IMR-90 (cell line): ENCODE measurements around the gene ACSS1. TPM values are rescaled to one million over a fixed set of nuclear protein-coding genes. Genes with fewer than 3 reads are reported as not detected.

Experiments
- ATAC-seq: fragments of 200-7000 bp; cut with Tn5 transposase; 2 replicates; pipeline ENCODE4 v1.9.1; 2020; ENCODE audit warnings: low read depth, mild to moderate bottlenecking, moderate library complexity
- BruUV-seq: library from RNA; stranded (reverse); fragments of 400-500 nt; replicated peaks from 2 replicates; lab custom pipeline; 2021; lab: Mats Ljungman, UMichigan
- CTCF ChIA-PET: fragments of 300-600 bp; formaldehyde crosslinking; extraction: SDS; loops from one replicate; lab custom pipeline; 2021; ENCODE audit warnings: antibody characterized with exemption; lab: Yijun Ruan, JAX
- POLR2A ChIA-PET: fragments of 300-600 bp; sonication (Branson Sonifier 250); formaldehyde crosslinking; loops from one replicate; lab custom pipeline; 2022; ENCODE audit warnings: antibody characterized with exemption; ENCODE audit not compliant: unreplicated experiment; lab: Charles Lee
- DNase-seq: peaks from one replicate; pipeline ENCODE4 v3.0.0; 2013
- H2AFZ ChIP-seq: replicated peaks from 2 replicates; pipeline ENCODE3; 2013; ENCODE audit warnings: low read length, mild to moderate bottlenecking; ENCODE audit not compliant: poor library complexity
- H2AK5ac ChIP-seq: 2 replicates; pipeline ENCODE4 v1.6.1; 2013; ENCODE audit warnings: low read depth, low read length, inconsistent platforms
- H2AK9ac ChIP-seq: replicated peaks from 2 replicates; pipeline ENCODE3; 2013; ENCODE audit warnings: mild to moderate bottlenecking, low read depth, low read length, moderate library complexity; ENCODE audit not compliant: poor library complexity
- H2BK120ac ChIP-seq: 2 replicates; pipeline ENCODE4 v1.6.1; 2013; ENCODE audit warnings: low read depth, low read length, inconsistent platforms
- H2BK15ac ChIP-seq: 3 replicates; pipeline ENCODE4 v1.6.1; 2013; ENCODE audit warnings: low read depth, low read length, inconsistent platforms
- H2BK20ac ChIP-seq: 2 replicates; pipeline ENCODE4 v1.6.1; 2013; ENCODE audit warnings: low read depth, mild to moderate bottlenecking, inconsistent platforms, low read length, moderate library complexity
- H2BK5ac ChIP-seq: 2 replicates; pipeline ENCODE4 v1.6.1; 2013; ENCODE audit warnings: mild to moderate bottlenecking, low read depth, low read length, inconsistent platforms; ENCODE audit not compliant: poor library complexity, severe bottlenecking
- H3K14ac ChIP-seq: replicated peaks from 2 replicates; pipeline ENCODE4 v1.6.1; 2013; ENCODE audit warnings: low read depth, low read length, inconsistent platforms
- H3K18ac ChIP-seq: 2 replicates; pipeline ENCODE4 v1.6.1; 2013; ENCODE audit warnings: low read depth, low read length, control low read depth
- H3K23ac ChIP-seq: 2 replicates; pipeline ENCODE4 v1.6.1; 2013; ENCODE audit warnings: low read depth, low read length, inconsistent platforms
- H3K27ac ChIP-seq: 2 replicates; pipeline ENCODE4 v1.5.1; 2013; ENCODE audit warnings: mild to moderate bottlenecking, control low read depth, low read length; ENCODE audit not compliant: insufficient read depth
- H3K27me3 ChIP-seq: 2 replicates; pipeline ENCODE4 v1.6.1; 2013; ENCODE audit warnings: low read length; ENCODE audit not compliant: control insufficient read depth, insufficient read depth
- H3K36me3 ChIP-seq: 2 replicates; pipeline ENCODE4 v1.6.1; 2013; ENCODE audit warnings: low read length, mixed read lengths; ENCODE audit not compliant: control insufficient read depth, insufficient read depth
- H3K4ac ChIP-seq: 2 replicates; pipeline ENCODE4 v1.6.1; 2013; ENCODE audit warnings: low read depth, low read length, inconsistent platforms
- H3K4me1 ChIP-seq: 2 replicates; pipeline ENCODE4 v1.6.1; 2013; ENCODE audit warnings: low read length, mixed read lengths; ENCODE audit not compliant: control insufficient read depth, insufficient read depth
- H3K4me2 ChIP-seq: 2 replicates; pipeline ENCODE4 v1.6.1; 2013; ENCODE audit warnings: low read depth, mild to moderate bottlenecking, control low read depth, low read length, moderate library complexity
- H3K4me3 ChIP-seq: 2 replicates; pipeline ENCODE4 v1.5.1; 2013; ENCODE audit warnings: low read depth, mild to moderate bottlenecking, control low read depth, low read length, moderate library complexity; ENCODE audit not compliant: insufficient read depth
- H3K56ac ChIP-seq: 2 replicates; pipeline ENCODE4 v1.6.1; 2013; ENCODE audit warnings: low read length, inconsistent platforms; ENCODE audit not compliant: insufficient read depth; ENCODE audit errors: extremely low read depth
- H3K79me1 ChIP-seq, 2 experiments: 2 replicates each; pipeline ENCODE4 v1.6.1; 2013; ENCODE audit warnings: low read length in 2 of 2, inconsistent platforms in 1 of 2, low read depth in 1 of 2
- H3K9ac ChIP-seq: 2 replicates; pipeline ENCODE4 v1.6.1; 2013; ENCODE audit warnings: low read depth, low read length, control low read depth
- H3K9me1 ChIP-seq: 2 replicates; pipeline ENCODE4 v1.6.1; 2013; ENCODE audit warnings: low read length, inconsistent platforms; ENCODE audit not compliant: insufficient read depth
- H3K9me3 ChIP-seq: 2 replicates; pipeline ENCODE4 v1.6.1; 2013; ENCODE audit warnings: low read length; ENCODE audit not compliant: control insufficient read depth, insufficient read depth
- H4K20me1 ChIP-seq: 2 replicates; pipeline ENCODE4 v1.6.1; 2013; ENCODE audit warnings: low read length, inconsistent platforms; ENCODE audit not compliant: insufficient read depth
- H4K5ac ChIP-seq: 2 replicates; pipeline ENCODE4 v1.6.1; 2013; ENCODE audit warnings: mild to moderate bottlenecking, low read depth, low read length, control low read depth
- H4K8ac ChIP-seq, 2 experiments: 2 replicates each; pipeline ENCODE4 v1.6.1; 2013; ENCODE audit warnings: low read depth in 2 of 2, low read length in 2 of 2, control low read depth in 1 of 2, inconsistent platforms in 1 of 2
- H4K91ac ChIP-seq: 2 replicates; pipeline ENCODE4 v1.6.1; 2013; ENCODE audit warnings: low read depth, low read length, inconsistent platforms; ENCODE audit not compliant: insufficient read depth
- BHLHE40 ChIP-seq: fragments of 150-350 bp; IDR thresholded peaks from 2 replicates; pipeline ENCODE4 v1.6.1; 2016; ENCODE audit warnings: mild to moderate bottlenecking, low read depth, low read length
- CEBPB ChIP-seq: IDR thresholded peaks from 2 replicates; pipeline ENCODE4 v1.6.1; 2012; ENCODE audit warnings: low read depth, low read length, improper control_type of control experiment
- CHD1 ChIP-seq: IDR thresholded peaks from 2 replicates; pipeline ENCODE4 v1.6.1; 2012; ENCODE audit warnings: low read depth, low read length, improper control_type of control experiment
- ELK1 ChIP-seq: fragments of 150-350 bp; IDR thresholded peaks from 2 replicates; pipeline ENCODE4 v1.6.1; 2016; ENCODE audit warnings: low read depth, mild to moderate bottlenecking, low read length, moderate library complexity, borderline replicate concordance
- MAFK ChIP-seq: IDR thresholded peaks from 2 replicates; pipeline ENCODE4 v1.6.1; 2012; ENCODE audit warnings: low read depth, low read length, improper control_type of control experiment
- MAZ ChIP-seq: IDR thresholded peaks from 2 replicates; pipeline ENCODE4 v1.6.1; 2012; ENCODE audit warnings: low read depth, mild to moderate bottlenecking, low read length, improper control_type of control experiment, moderate library complexity, borderline replicate concordance
- MXI1 ChIP-seq: IDR thresholded peaks from 2 replicates; pipeline ENCODE4 v1.6.1; 2012; ENCODE audit warnings: low read depth, mild to moderate bottlenecking, low read length, moderate library complexity, borderline replicate concordance
- NFE2L2 ChIP-seq: fragments of 150-350 bp; IDR thresholded peaks from 2 replicates; pipeline ENCODE4 v1.6.1; 2016; ENCODE audit warnings: low read depth, mild to moderate bottlenecking, low read length
- RAD21 ChIP-seq: IDR thresholded peaks from 2 replicates; pipeline ENCODE4 v1.6.1; 2012; ENCODE audit warnings: low read length, improper control_type of control experiment
- RCOR1 ChIP-seq: IDR thresholded peaks from 2 replicates; pipeline ENCODE4 v1.6.1; 2012; ENCODE audit warnings: mild to moderate bottlenecking, low read length, improper control_type of control experiment; ENCODE audit not compliant: insufficient replicate concordance
- RFX5 ChIP-seq: IDR thresholded peaks from 2 replicates; pipeline ENCODE4 v1.8.0; 2012; ENCODE audit warnings: low read depth, mild to moderate bottlenecking, low read length, moderate library complexity
- SMC3 ChIP-seq: fragments of 150-350 bp; IDR thresholded peaks from 2 replicates; pipeline ENCODE4 v1.6.1; 2016; ENCODE audit warnings: low read depth, mild to moderate bottlenecking, antibody characterized with exemption, low read length, moderate library complexity
- USF2 ChIP-seq: fragments of 150-350 bp; IDR thresholded peaks from 2 replicates; pipeline ENCODE4 v1.6.1; 2017; ENCODE audit warnings: mild to moderate bottlenecking, antibody characterized with exemption, low read length, low read depth
- WGBS, 2 experiments: methylation state at CpG; one replicate each; pipeline versions ENCODE4 v1.1.5 to v1.1.7; 2013; ENCODE audit warnings: missing lambda C conversion rate in 2 of 2; ENCODE audit not compliant: insufficient read length in 1 of 2; ENCODE audit errors: extremely low coverage in 2 of 2; 5-methylcytosine and 5-hydroxymethylcytosine counted together
- dilution Hi-C: fragments of 300-500 bp; cut with HindIII; formaldehyde crosslinking; loops from one replicate; pipeline ENCODE4 v1.14.3; 2018; ENCODE audit warnings: low sequenced_read_pairs; ENCODE audit not compliant: unreplicated experiment
- in situ Hi-C: fragments of 300-500 bp; cut with MboI; formaldehyde crosslinking; loops from 3 replicates; pipeline ENCODE4 v1.14.3; 2019; ENCODE audit warnings: low sequenced_read_pairs, inconsistent platforms, mixed read lengths
- intact Hi-C: fragments of 100-400 bp; cut with micrococcal nuclease; formaldehyde crosslinking; loops from 2 replicates; pipeline ENCODE4 v1.10.0; 2022
- polyA plus RNA-seq, 3 experiments: library from polyadenylated mRNA; depleted of rRNA; stranded (reverse); fragments of >200 nt; gene quantifications; 2 replicates each; pipeline ENCODE4 v1.2.3, GENCODE V29; 2012; ENCODE audit warnings: low replicate concordance in 1 of 3
- total RNA-seq: library from RNA; depleted of rRNA; stranded (reverse); fragments of >200 nt; gene quantifications from 2 replicates; pipeline ENCODE4 v1.2.3, GENCODE V29; 2012
- TF ChIP-seq, protein P1 (sequence below): conservative IDR thresholded peaks from 2 replicates; pipeline ENCODE4 v1.5.1; 2012; ENCODE audit warnings: mild to moderate bottlenecking, low read depth, low read length, improper control_type of control experiment

ACSS1 gene
- total and polyA plus RNA-seq, 2 of the 4 experiments (the other 2 are of a cell fraction): 0.72 to 1.2 TPM

- H4K20me1 ChIP-seq: no peaks in the 10 kb centered on the region
- no peaks in the 10 kb centered on the region for H3K36me3 ChIP-seq
- H2AK9ac ChIP-seq: no peak overlapping the region
- H2AFZ ChIP-seq: no peak overlapping the region
- no peak overlapping the region for H3K9ac ChIP-seq
- H3K23ac ChIP-seq: no peak overlapping the region
- no peak overlapping the region for H3K27ac ChIP-seq
- CTCF ChIA-PET: no interaction called here
- in situ Hi-C loops: no loop called here
- no peak overlapping the region for H3K14ac ChIP-seq
- H3K4me1 ChIP-seq: peaks cover 2% of the 10 kb centered on the region; the same call in 1 of the 2 replicates
- H3K9me3 ChIP-seq: no peaks in the 10 kb centered on the region
- DNase-seq (no peak), ATAC-seq (no peak)
- dilution Hi-C loops: no loop called here
- H4K91ac ChIP-seq: no peak overlapping the region
- H2BK20ac ChIP-seq: no peak overlapping the region
- intact Hi-C loops: no loop called here
- no peak overlapping the region for H3K4me2 ChIP-seq
- H2AK5ac ChIP-seq: no peak overlapping the region
- no peak overlapping the region for H3K4ac ChIP-seq
- WGBS, 2 experiments: 80% methylated on average over 1 of the region's 14 CpGs; no CpG with 5 or more reads in 1 of the 2 experiments
- H2BK5ac ChIP-seq: no peak overlapping the region
- TF ChIP-seq, protein P1, sequence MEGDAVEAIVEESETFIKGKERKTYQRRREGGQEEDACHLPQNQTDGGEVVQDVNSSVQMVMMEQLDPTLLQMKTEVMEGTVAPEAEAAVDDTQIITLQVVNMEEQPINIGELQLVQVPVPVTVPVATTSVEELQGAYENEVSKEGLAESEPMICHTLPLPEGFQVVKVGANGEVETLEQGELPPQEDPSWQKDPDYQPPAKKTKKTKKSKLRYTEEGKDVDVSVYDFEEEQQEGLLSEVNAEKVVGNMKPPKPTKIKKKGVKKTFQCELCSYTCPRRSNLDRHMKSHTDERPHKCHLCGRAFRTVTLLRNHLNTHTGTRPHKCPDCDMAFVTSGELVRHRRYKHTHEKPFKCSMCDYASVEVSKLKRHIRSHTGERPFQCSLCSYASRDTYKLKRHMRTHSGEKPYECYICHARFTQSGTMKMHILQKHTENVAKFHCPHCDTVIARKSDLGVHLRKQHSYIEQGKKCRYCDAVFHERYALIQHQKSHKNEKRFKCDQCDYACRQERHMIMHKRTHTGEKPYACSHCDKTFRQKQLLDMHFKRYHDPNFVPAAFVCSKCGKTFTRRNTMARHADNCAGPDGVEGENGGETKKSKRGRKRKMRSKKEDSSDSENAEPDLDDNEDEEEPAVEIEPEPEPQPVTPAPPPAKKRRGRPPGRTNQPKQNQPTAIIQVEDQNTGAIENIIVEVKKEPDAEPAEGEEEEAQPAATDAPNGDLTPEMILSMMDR: no peak
- TF ChIP-seq RCOR1 (no peak), MAZ (no peak), NFE2L2 (no peak), USF2 (no peak), CHD1 (no peak), MXI1 (no peak), CEBPB (no peak), BHLHE40 (no peak), RFX5 (no peak), SMC3 (no peak), RAD21 (no peak), MAFK (no peak), ELK1 (no peak)
- no peak overlapping the region for H3K4me3 ChIP-seq
- peaks cover 29% of the 10 kb centered on the region; the same call in 1 of the 2 replicates for H3K27me3 ChIP-seq
- H2BK120ac ChIP-seq: no peak overlapping the region
- H3K18ac ChIP-seq: no peak overlapping the region
- POLR2A ChIA-PET: no interaction called here
- H4K8ac ChIP-seq: no peak overlapping the region
- H4K5ac ChIP-seq: no peak overlapping the region
- H3K9me1 ChIP-seq: no peaks in the 10 kb centered on the region; the same call in 1 of the 2 replicates
- BruUV-seq: no TSS peak
- H2BK15ac ChIP-seq: no peak overlapping the region
- no peaks in the 10 kb centered on the region for H3K79me1 ChIP-seq
- H3K56ac ChIP-seq: no peak overlapping the region
These were observed 13.1 kb downstream of the ACSS1 start for GRCh38 chr20:25044660-25045342.
